HepG2 (cell line): ENCODE results near the gene ASB5.

ENCODE experiments used
- DNMT1 ChIP-seq: sonication (generic); formaldehyde crosslinking; IDR thresholded peaks from 2 replicates; pipeline ENCODE4 v1.5.1; 2020; ENCODE audit warnings: mild to moderate bottlenecking, missing genetic modification reagents
- EZH2 ChIP-seq: conservative IDR thresholded peaks from 2 replicates; pipeline ENCODE4 v1.6.1; 2012; ENCODE audit warnings: mild to moderate bottlenecking, low read depth, low read length, moderate library complexity
- RAD21 ChIP-seq: fragments of 450-650 bp; formaldehyde crosslinking; IDR thresholded peaks from 2 replicates; pipeline ENCODE4 v1.5.0; 2020; ENCODE audit warnings: mild to moderate bottlenecking
- ZBTB49 ChIP-seq: sonication (generic); formaldehyde crosslinking; IDR thresholded peaks from 2 replicates; pipeline ENCODE4 v1.4.0; 2020; ENCODE audit warnings: missing genetic modification reagents, borderline replicate concordance
- ZNF510 ChIP-seq: sonication (generic); formaldehyde crosslinking; IDR thresholded peaks from 2 replicates; pipeline ENCODE4 v1.4.0; 2020; ENCODE audit warnings: low read depth, mild to moderate bottlenecking, missing genetic modification reagents
- TF ChIP-seq, protein P1 (sequence below): sonication (generic); formaldehyde crosslinking; IDR thresholded peaks from 2 replicates; pipeline ENCODE4 v1.5.0; 2020; ENCODE audit warnings: mild to moderate bottlenecking, missing genetic modification reagents, moderate library complexity
- TF ChIP-seq, protein P2 (sequence below): sonication (generic); formaldehyde crosslinking; IDR thresholded peaks from 2 replicates; pipeline ENCODE4 v1.9.0; 2021; ENCODE audit warnings: missing genetic modification reagents, borderline replicate concordance

DNA sequence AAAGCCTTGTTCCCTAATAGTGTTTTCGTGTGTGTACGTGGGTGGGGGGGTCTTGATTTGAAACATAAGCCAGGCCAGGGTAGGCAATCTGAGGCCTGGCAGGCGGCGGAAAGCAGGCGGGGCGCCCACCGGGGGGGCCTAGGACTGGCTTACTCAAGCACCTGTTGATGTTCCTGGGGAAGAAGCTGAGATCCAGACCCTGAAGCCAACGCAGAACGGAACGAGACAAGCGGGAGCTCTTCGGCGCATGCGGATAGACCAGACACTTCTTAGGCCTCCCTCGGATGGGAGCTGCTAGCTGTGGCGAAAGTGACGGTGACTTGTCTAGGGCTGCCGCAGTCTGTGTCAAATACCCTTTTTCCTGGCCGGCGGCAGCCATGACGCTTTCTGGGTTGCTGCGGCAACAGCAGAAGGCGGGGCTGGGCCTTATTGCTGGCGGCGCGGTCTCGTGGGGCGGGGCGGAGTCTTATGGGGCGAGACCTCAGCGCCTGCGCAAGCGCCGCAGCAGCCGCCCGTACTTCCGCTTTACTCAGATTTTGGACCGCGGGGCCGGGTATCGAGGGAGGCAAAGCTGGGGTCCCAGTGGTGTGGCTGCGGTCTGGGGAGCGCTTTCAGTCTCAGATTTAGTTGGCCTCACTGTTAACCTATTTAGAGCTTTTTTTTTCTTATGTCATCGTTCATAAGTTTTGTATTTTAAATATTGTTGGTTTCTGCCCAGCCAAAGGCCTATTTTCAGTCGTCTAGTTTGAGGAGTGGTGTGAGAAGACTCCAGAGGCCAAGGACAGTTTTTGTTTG lies 73.6 kb downstream of the ASB5 start, which contains the start of gene SPATA4:
- TF ChIP-seq RAD21 (CRISPR knock-in tag) (no peak), DNMT1 (no peak), EZH2 (no peak), ZBTB49 (CRISPR knock-in tag) (no peak), ZNF510 (no peak)
- TF ChIP-seq, protein P1, sequence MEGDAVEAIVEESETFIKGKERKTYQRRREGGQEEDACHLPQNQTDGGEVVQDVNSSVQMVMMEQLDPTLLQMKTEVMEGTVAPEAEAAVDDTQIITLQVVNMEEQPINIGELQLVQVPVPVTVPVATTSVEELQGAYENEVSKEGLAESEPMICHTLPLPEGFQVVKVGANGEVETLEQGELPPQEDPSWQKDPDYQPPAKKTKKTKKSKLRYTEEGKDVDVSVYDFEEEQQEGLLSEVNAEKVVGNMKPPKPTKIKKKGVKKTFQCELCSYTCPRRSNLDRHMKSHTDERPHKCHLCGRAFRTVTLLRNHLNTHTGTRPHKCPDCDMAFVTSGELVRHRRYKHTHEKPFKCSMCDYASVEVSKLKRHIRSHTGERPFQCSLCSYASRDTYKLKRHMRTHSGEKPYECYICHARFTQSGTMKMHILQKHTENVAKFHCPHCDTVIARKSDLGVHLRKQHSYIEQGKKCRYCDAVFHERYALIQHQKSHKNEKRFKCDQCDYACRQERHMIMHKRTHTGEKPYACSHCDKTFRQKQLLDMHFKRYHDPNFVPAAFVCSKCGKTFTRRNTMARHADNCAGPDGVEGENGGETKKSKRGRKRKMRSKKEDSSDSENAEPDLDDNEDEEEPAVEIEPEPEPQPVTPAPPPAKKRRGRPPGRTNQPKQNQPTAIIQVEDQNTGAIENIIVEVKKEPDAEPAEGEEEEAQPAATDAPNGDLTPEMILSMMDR (CRISPR knock-in tag): no peak
- TF ChIP-seq, protein P2, sequence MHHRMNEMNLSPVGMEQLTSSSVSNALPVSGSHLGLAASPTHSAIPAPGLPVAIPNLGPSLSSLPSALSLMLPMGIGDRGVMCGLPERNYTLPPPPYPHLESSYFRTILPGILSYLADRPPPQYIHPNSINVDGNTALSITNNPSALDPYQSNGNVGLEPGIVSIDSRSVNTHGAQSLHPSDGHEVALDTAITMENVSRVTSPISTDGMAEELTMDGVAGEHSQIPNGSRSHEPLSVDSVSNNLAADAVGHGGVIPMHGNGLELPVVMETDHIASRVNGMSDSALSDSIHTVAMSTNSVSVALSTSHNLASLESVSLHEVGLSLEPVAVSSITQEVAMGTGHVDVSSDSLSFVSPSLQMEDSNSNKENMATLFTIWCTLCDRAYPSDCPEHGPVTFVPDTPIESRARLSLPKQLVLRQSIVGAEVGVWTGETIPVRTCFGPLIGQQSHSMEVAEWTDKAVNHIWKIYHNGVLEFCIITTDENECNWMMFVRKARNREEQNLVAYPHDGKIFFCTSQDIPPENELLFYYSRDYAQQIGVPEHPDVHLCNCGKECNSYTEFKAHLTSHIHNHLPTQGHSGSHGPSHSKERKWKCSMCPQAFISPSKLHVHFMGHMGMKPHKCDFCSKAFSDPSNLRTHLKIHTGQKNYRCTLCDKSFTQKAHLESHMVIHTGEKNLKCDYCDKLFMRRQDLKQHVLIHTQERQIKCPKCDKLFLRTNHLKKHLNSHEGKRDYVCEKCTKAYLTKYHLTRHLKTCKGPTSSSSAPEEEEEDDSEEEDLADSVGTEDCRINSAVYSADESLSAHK: no peak
